HG03196 (cell line): ENCODE results near the gene LHFPL2.
A peak's percentile ranks its signal among the peaks of the same experiment; 100 is the strongest.

Experiments used
- ATAC-seq: cut with Tn5 transposase; IDR thresholded peaks from one replicate; pipeline ENCODE4 v1.9.1; 2021; ENCODE audit not compliant: unreplicated experiment

LHFPL2 gene

GRCh38 chr5:78526049-78526525, 122.5 kb downstream of the LHFPL2 start:
- no peak for ATAC-seq

GRCh38 chr5:78523314-78524193, 125.0 kb downstream of the LHFPL2 start:
- ATAC-seq: no peak

GRCh38 chr5:78522476-78523260, 125.9 kb downstream of the LHFPL2 start:
- no peak for ATAC-seq

GRCh38 chr5:78521455-78521854, 127.1 kb downstream of the LHFPL2 start:
- no peak for ATAC-seq

GRCh38 chr5:78519198-78519941, 129.2 kb downstream of the LHFPL2 start:
- no peak for ATAC-seq

GRCh38 chr5:78518365-78519197, 130.0 kb downstream of the LHFPL2 start:
- ATAC-seq: no peak

GRCh38 chr5:78515670-78516069, 132.9 kb downstream of the LHFPL2 start:
- ATAC-seq: no peak

GRCh38 chr5:78514427-78515330, 133.9 kb downstream of the LHFPL2 start:
- no peak for ATAC-seq

GRCh38 chr5:78513441-78513840, 135.1 kb downstream of the LHFPL2 start:
- no peak for ATAC-seq

- no peak for ATAC-seq
Measured at GRCh38 chr5:78512435-78512834, 136.1 kb downstream of the LHFPL2 start.

- no peak for ATAC-seq
Measured at GRCh38 chr5:78511121-78511906, 137.3 kb downstream of the LHFPL2 start.

- peak; percentile 71 for ATAC-seq
Measured at GRCh38 chr5:78509884-78510769, 138.4 kb downstream of the LHFPL2 start.

- no peak for ATAC-seq
Measured at GRCh38 chr5:78509145-78509865, 139.3 kb downstream of the LHFPL2 start.

- ATAC-seq: no peak
Measured at GRCh38 chr5:78508186-78508765, 140.3 kb downstream of the LHFPL2 start.

GRCh38 chr5:78507531-78507930, 141.0 kb downstream of the LHFPL2 start:
- no peak for ATAC-seq

GRCh38 chr5:78506261-78507024, 142.1 kb downstream of the LHFPL2 start:
- no peak for ATAC-seq
